H1 (cell line): ENCODE data around the gene OR10V1. TPM values are rescaled to one million over a fixed set of nuclear protein-coding genes. Genes with fewer than 3 reads are reported as not detected.

Experiments used
- ATF3 ChIP-seq: IDR thresholded peaks from 2 replicates; pipeline ENCODE4 v1.6.1; 2011; ENCODE audit warnings: low read depth, mild to moderate bottlenecking, low read length; ENCODE audit not compliant: insufficient read depth
- HDAC2 ChIP-seq, 2 experiments: fragments of 300-600 bp in 1 of 2; sonication (generic) in 1 of 2; IDR thresholded peaks; 2 replicates each; pipeline ENCODE4 v1.6.1; 2011 to 2012; ENCODE audit warnings: low read depth in 2 of 2, low read length in 2 of 2, mild to moderate bottlenecking in 2 of 2, moderate library complexity in 2 of 2, borderline replicate concordance in 1 of 2, inconsistent platforms in 1 of 2
- SP1 ChIP-seq: IDR thresholded peaks from 2 replicates; pipeline ENCODE4 v1.6.1; 2011; ENCODE audit warnings: low read depth, low read length
- TEAD4 ChIP-seq: IDR thresholded peaks from 2 replicates; pipeline ENCODE4 v1.6.1; 2012; ENCODE audit warnings: low read depth, low read length, inconsistent platforms, mixed read lengths
- ZNF274 ChIP-seq: IDR thresholded peaks from 2 replicates; pipeline ENCODE4 v1.7.0; 2012; ENCODE audit warnings: low read length, borderline replicate concordance; ENCODE audit errors: extremely low read depth
- polyA plus RNA-seq, 7 experiments: library from polyadenylated mRNA; depleted of rRNA in 3 of 7; stranded (reverse) in 5 of 7; unstranded in 2 of 7; fragments of >200 nt in 5 of 7; fragments of 200-250 nt in 2 of 7; gene quantifications; 1 replicate in 5 of 7; 2 replicates in 1 of 7; 4 replicates in 1 of 7; pipeline versions ENCODE4 v1.2.1 to v1.2.3, GENCODE V29; 2011 to 2013; ENCODE audit warnings: missing spikeins in 2 of 7, mixed read lengths in 2 of 7
- total RNA-seq: library from RNA; stranded (reverse); fragmentation: NEBNext Ultra II Directional; extraction: Animal tissue kit (Norgen Biotek cat#: 25700); gene quantifications from 2 replicates; pipeline ENCODE4 v1.2.1, GENCODE V29; 2021

OR10V1 gene
- total and polyA plus RNA-seq, 2 of the 8 experiments (the other 6 are each of a cell fraction or from before 2014, with no cell fraction given), result not detected

DNA sequence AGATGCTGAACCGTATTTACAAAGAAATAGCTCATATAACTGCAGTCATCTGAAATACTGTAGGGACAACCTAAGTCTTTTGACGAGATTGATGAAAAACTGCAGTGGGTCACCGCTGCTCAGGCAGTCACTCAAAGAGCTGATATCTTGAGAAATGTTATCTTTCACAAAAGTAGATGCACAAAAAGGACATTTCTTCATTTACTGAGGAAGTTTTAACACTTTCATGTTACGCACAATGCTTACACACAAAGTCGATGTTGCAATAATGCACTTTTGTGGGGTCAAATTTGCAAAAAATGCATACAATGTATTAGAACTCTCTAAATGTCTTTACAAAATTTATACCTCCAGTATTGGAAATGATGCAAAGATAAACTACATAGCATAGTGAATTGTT lies 16.2 kb upstream of the OR10V1 start (continued):
- no peak for TF ChIP-seq HDAC2 (IDR thresholded peaks at IDR 0.05; ENCODE audit: borderline replicate concordance in 1 of 2, low read depth in 2 of 2, low read length in 2 of 2)
- no peak for TF ChIP-seq ATF3
- no peak for TF ChIP-seq ZNF274
- TF ChIP-seq SP1, result no peak
- TF ChIP-seq TEAD4, result no peak
